GM23248 (cell line): ENCODE results near the gene GHRL.

Experiments used
- EZH2 ChIP-seq: fragments of 200-600 bp; sonication (generic); IDR thresholded peaks from 2 replicates; pipeline ENCODE4 v1.6.1; 2018; ENCODE audit warnings: antibody characterized with exemption, mild to moderate bottlenecking; ENCODE audit not compliant: insufficient read depth, poor library complexity, severe bottlenecking
- EZH2phosphoT487 ChIP-seq: fragments of 200-600 bp; sonication (generic); IDR thresholded peaks from 2 replicates; pipeline ENCODE4 v1.6.1; 2018; ENCODE audit warnings: antibody characterized with exemption, moderate library complexity, mild to moderate bottlenecking, low read depth; ENCODE audit not compliant: insufficient read depth

- no peak for TF ChIP-seq EZH2phosphoT487
- TF ChIP-seq EZH2, result no peak
Measured at GRCh38 chr3:10299679-10300078, 6.9 kb upstream of the GHRL start.
